Lower lobe of right lung (tissue), 2 donors: ENCODE measurements around the gene NPEPL1. TPM values are rescaled to one million over a fixed set of nuclear protein-coding genes. Genes with fewer than 3 reads are reported as not detected.
A peak's percentile ranks its signal among the peaks of the same experiment; 100 is the strongest.
"Not testable (repeated sequence)": the region's sequence is repeated elsewhere in the genome, so short reads cannot be mapped to it uniquely, and the experiment has no call there.

Experiments used
- ATAC-seq, 2 donors: fragments of 200-7000 bp; cut with Tn5 transposase; one replicate each; pipeline ENCODE4 v1.9.1; 2020 to 2022; ENCODE audit warnings: mild to moderate bottlenecking in 2 of 2, moderate library complexity in 2 of 2
- DNase-seq: peaks from one replicate; pipeline ENCODE4 v3.0.0-alpha.2; 2020
- H3K27ac ChIP-seq: fragments of 200-600 bp; one replicate; pipeline ENCODE4 v1.8.0; 2022
- H3K27me3 ChIP-seq: fragments of 200-600 bp; one replicate; pipeline ENCODE4 v1.8.0; 2022; ENCODE audit warnings: low read depth
- H3K36me3 ChIP-seq: fragments of 200-600 bp; one replicate; pipeline ENCODE4 v1.8.0; 2022; ENCODE audit warnings: mild to moderate bottlenecking
- H3K4me1 ChIP-seq: fragments of 200-600 bp; one replicate; pipeline ENCODE4 v1.8.0; 2022
- H3K4me3 ChIP-seq: fragments of 200-600 bp; one replicate; pipeline ENCODE4 v1.8.0; 2022; ENCODE audit warnings: mild to moderate bottlenecking
- H3K9me3 ChIP-seq: fragments of 200-600 bp; one replicate; pipeline ENCODE4 v1.8.0; 2022
- CTCF ChIP-seq: fragments of 200-600 bp; IDR thresholded peaks from one replicate; pipeline ENCODE4 v1.8.0; 2022; ENCODE audit warnings: antibody characterized with exemption, mild to moderate bottlenecking
- intact Hi-C: fragments of 100-400 bp; cut with DNase I; formaldehyde crosslinking; loops from one replicate; pipeline ENCODE4 v1.11.0; 2022
- long read RNA-seq: library from polyadenylated mRNA; unstranded; transcript quantifications from one replicate; pipeline ENCODE4 v2.0.0, GENCODE V29; 2021
- total RNA-seq: library from RNA; stranded (reverse); fragmentation: NEBNext Ultra II Directional; extraction: Animal tissue kit (Norgen Biotek cat#: 25700); gene quantifications from one replicate; pipeline ENCODE4 v1.2.1, GENCODE V29; 2021
- donor health status: DM: no; HTN: yes; CAD: no; lungs with severe emphysema.

The NPEPL1 gene
- 40.6 TPM for total RNA-seq
- long read RNA-seq, transcript NPEPL1-201 (12 exons, 2,378 nt), result major isoform, 135 of 150 reads
- long read RNA-seq, partial matches to known transcripts, result 3 of 150 reads
- long read RNA-seq, other reads (novel, unspliced or antisense), result 9 of 150 reads

GRCh38 chr20:58692579-58693225 lies at the start of gene NPEPL1:
NPEPL1 (plus strand) TSS chr20:58692800; CDS start chr20:58692901, 101 bp downstream.
- peak within 1 kb of the TSS; percentile 96 for H3K27ac ChIP-seq
- intact Hi-C loops, result no loop called here
- H3K4me3 ChIP-seq, result peak within 1 kb of the TSS; percentile 65
- peak; percentile 85 for DNase-seq
- no peak for TF ChIP-seq CTCF
- ATAC-seq, result peak; percentile 90 to 93
- no peaks in the 10 kb centered on the region for H3K27me3 ChIP-seq
- peaks cover 41% of the 10 kb centered on the region for H3K4me1 ChIP-seq
- H3K36me3 ChIP-seq, result peaks cover 24% of the 10 kb centered on the region
- no peaks in the 10 kb centered on the region for H3K9me3 ChIP-seq

- DNase-seq, ATAC-seq, intact Hi-C loops: not testable (repeated sequence)
Measured at GRCh38 chr20:58642896-58643295, 49.7 kb upstream of the NPEPL1 start.

DNA sequence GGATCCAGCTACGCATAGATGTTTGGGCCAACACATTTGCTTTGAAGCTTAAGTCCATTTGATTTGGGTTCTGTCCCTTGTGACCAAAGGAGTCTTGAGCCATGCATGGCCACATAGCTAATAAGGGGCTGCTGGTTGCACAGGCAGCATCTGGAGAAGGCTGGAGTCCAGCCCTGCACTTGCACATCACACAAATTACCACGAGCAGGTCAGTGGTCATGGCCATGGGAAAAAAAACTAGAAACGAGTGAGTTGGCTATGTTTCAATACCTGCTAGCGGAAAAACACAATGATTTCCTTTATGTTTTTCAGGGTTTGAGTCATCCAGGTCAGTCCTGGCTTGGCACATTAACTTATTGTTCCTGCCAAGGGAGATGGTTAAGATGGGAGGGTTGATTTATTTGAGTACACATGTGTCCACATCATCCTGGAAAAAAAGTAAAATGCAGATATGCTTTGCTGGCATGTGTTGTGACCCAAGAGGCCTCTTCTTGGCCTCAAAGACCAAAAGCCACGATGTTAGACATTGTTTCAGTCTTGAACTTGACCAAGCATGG lies 47.1 kb upstream of the NPEPL1 start:
- H3K4me1 ChIP-seq, result peaks cover 9% of the 10 kb centered on the region
- H3K27ac ChIP-seq, result no peak overlapping the region
- no peaks in the 10 kb centered on the region for H3K36me3 ChIP-seq
- ATAC-seq (no peak), DNase-seq (no peak)
- intact Hi-C loops, result no loop called here
- TF ChIP-seq CTCF, result no peak
- H3K27me3 ChIP-seq, result no peaks in the 10 kb centered on the region
- no peak overlapping the region for H3K4me3 ChIP-seq
- H3K9me3 ChIP-seq, result no peaks in the 10 kb centered on the region

More at GRCh38 chr20:58642896-58643295, 49.7 kb upstream of the NPEPL1 start:
- not testable (repeated sequence) for H3K9me3 ChIP-seq, H3K27ac ChIP-seq, H3K27me3 ChIP-seq, H3K4me1 ChIP-seq, H3K4me3 ChIP-seq, H3K36me3 ChIP-seq

GRCh38 chr20:58646257-58646656 lies 46.3 kb upstream of the NPEPL1 start:
- Histone ChIP-seq H3K36me3 (no peaks in the 10 kb centered on the region), H3K27me3 (no peaks in the 10 kb centered on the region), H3K27ac (no peak overlapping the region), H3K4me3 (no peak overlapping the region), H3K4me1 (peaks cover 9% of the 10 kb centered on the region), H3K9me3 (no peaks in the 10 kb centered on the region)
- TF ChIP-seq CTCF, result no peak
- no peak for DNase-seq
- ATAC-seq, result no peak
- intact Hi-C loops, result no loop called here

GRCh38 chr20:58646703-58647102 lies 45.9 kb upstream of the NPEPL1 start:
- H3K4me3 ChIP-seq, result no peak overlapping the region
- H3K4me1 ChIP-seq, result peaks cover 9% of the 10 kb centered on the region
- H3K9me3 ChIP-seq, result no peaks in the 10 kb centered on the region
- no peaks in the 10 kb centered on the region for H3K36me3 ChIP-seq
- TF ChIP-seq CTCF, result no peak
- DNase-seq (no peak), ATAC-seq (no peak)
- intact Hi-C loops, result no loop called here
- H3K27me3 ChIP-seq, result no peaks in the 10 kb centered on the region
- H3K27ac ChIP-seq, result no peak overlapping the region

GRCh38 chr20:58647162-58647795 lies 45.3 kb upstream of the NPEPL1 start:
- Histone ChIP-seq H3K9me3 (no peaks in the 10 kb centered on the region), H3K4me1 (peaks cover 9% of the 10 kb centered on the region), H3K27me3 (no peaks in the 10 kb centered on the region), H3K27ac (no peak overlapping the region), H3K4me3 (no peak overlapping the region), H3K36me3 (no peaks in the 10 kb centered on the region)
- no peak for TF ChIP-seq CTCF
- intact Hi-C loops, result no loop called here
- no peak for DNase-seq
- no peak for ATAC-seq
